Suprapubic skin (tissue), 3 donors: Measurements from ENCODE around the gene PET117.

Experiments used
- EP300 ChIP-seq: sonication (generic); formaldehyde crosslinking; IDR thresholded peaks from one replicate; pipeline ENCODE4 v1.6.1; 2017; ENCODE audit warnings: antibody characterized with exemption
- POLR2A ChIP-seq, 2 donors: fragments of 450-650 bp; IDR thresholded peaks; one replicate each; pipeline ENCODE4 v1.6.1; 2017; ENCODE audit warnings: antibody characterized with exemption in 2 of 2, mild to moderate bottlenecking in 2 of 2, moderate library complexity in 2 of 2
- TF ChIP-seq, protein P1 (sequence below), 2 donors: fragments of 200-600 bp in 1 of 2; fragments of 450-650 bp in 1 of 2; sonication (generic) in 1 of 2; IDR thresholded peaks; one replicate each; pipeline ENCODE4 v1.5.1; 2016 to 2019; ENCODE audit warnings: antibody characterized with exemption in 2 of 2, mild to moderate bottlenecking in 1 of 2, moderate library complexity in 1 of 2

DNA sequence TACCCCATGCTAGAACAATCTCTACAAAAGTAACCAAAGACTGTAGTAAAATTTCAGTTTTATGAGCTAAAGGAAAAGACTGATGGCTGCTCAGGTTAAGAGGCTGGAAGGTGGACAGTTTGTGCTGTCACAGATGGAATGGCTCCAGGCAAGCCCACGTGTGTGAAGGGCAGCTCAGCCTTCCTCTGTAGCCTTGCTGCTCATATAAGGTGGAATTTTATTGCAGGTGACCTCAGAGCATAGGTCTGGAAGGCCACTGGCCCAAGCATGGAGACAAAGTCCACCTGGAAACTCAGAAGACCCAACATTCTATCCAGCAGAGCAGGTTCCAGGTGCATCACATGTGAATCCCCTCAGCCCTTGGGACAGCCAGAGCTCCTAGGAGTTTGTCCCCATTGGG lies 53.6 kb downstream of the PET117 start:
- TF ChIP-seq, protein P1, sequence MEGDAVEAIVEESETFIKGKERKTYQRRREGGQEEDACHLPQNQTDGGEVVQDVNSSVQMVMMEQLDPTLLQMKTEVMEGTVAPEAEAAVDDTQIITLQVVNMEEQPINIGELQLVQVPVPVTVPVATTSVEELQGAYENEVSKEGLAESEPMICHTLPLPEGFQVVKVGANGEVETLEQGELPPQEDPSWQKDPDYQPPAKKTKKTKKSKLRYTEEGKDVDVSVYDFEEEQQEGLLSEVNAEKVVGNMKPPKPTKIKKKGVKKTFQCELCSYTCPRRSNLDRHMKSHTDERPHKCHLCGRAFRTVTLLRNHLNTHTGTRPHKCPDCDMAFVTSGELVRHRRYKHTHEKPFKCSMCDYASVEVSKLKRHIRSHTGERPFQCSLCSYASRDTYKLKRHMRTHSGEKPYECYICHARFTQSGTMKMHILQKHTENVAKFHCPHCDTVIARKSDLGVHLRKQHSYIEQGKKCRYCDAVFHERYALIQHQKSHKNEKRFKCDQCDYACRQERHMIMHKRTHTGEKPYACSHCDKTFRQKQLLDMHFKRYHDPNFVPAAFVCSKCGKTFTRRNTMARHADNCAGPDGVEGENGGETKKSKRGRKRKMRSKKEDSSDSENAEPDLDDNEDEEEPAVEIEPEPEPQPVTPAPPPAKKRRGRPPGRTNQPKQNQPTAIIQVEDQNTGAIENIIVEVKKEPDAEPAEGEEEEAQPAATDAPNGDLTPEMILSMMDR (IDR thresholded peaks at IDR 0.05), result no peak
- TF ChIP-seq EP300 (no peak), POLR2A (IDR thresholded peaks at IDR 0.05) (no peak)
